NB4 (cell line): ENCODE results near the gene POLR3F.

Source experiments
- DNase-seq: peaks from one replicate; pipeline ENCODE4 v3.0.0; 2010; ENCODE audit warnings: low read depth
- H3K4me3 ChIP-seq: one replicate; pipeline ENCODE4 v1.5.1; 2011; ENCODE audit warnings: mild to moderate bottlenecking, low read depth, low read length, moderate library complexity
- MAX ChIP-seq: IDR thresholded peaks from 2 replicates; pipeline ENCODE4 v1.6.1; 2011; ENCODE audit warnings: low read depth, low read length
- MYC ChIP-seq: IDR thresholded peaks from 2 replicates; pipeline ENCODE4 v1.6.1; 2011; ENCODE audit warnings: low read depth, low read length
- POLR2A ChIP-seq: IDR thresholded peaks from 2 replicates; pipeline ENCODE4 v1.6.1; 2011; ENCODE audit warnings: mild to moderate bottlenecking; ENCODE audit not compliant: insufficient read length; ENCODE audit errors: extremely low read depth
- TF ChIP-seq, protein P1 (sequence below): IDR thresholded peaks from one replicate; pipeline ENCODE4 v1.5.1; 2012; ENCODE audit warnings: low read depth, low read length

Gene POLR3F

DNA sequence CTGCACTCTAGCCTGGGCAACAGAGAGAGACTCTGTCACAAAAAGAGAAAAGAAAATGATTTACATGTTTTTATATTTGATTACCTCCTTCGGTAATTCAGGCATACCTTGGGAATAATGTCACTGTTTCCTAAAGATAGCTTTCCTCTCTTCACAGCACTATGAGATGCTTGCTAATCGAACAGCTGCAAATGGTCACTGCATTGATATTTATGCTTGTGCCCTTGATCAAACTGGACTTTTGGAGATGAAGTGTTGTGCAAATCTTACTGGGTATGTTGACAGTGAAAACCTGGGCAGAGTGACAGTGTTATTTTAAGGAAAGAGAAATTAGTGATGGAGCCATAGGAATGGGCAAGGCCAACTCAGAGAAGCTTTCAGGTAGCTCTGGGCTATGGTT is 60.1 kb downstream of the POLR3F start:
- no peak for DNase-seq
- TF ChIP-seq, protein P1, sequence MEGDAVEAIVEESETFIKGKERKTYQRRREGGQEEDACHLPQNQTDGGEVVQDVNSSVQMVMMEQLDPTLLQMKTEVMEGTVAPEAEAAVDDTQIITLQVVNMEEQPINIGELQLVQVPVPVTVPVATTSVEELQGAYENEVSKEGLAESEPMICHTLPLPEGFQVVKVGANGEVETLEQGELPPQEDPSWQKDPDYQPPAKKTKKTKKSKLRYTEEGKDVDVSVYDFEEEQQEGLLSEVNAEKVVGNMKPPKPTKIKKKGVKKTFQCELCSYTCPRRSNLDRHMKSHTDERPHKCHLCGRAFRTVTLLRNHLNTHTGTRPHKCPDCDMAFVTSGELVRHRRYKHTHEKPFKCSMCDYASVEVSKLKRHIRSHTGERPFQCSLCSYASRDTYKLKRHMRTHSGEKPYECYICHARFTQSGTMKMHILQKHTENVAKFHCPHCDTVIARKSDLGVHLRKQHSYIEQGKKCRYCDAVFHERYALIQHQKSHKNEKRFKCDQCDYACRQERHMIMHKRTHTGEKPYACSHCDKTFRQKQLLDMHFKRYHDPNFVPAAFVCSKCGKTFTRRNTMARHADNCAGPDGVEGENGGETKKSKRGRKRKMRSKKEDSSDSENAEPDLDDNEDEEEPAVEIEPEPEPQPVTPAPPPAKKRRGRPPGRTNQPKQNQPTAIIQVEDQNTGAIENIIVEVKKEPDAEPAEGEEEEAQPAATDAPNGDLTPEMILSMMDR: no peak
- TF ChIP-seq MYC: no peak
- TF ChIP-seq MAX: no peak
- no peak for TF ChIP-seq POLR2A
- no peak overlapping the region for H3K4me3 ChIP-seq

DNA sequence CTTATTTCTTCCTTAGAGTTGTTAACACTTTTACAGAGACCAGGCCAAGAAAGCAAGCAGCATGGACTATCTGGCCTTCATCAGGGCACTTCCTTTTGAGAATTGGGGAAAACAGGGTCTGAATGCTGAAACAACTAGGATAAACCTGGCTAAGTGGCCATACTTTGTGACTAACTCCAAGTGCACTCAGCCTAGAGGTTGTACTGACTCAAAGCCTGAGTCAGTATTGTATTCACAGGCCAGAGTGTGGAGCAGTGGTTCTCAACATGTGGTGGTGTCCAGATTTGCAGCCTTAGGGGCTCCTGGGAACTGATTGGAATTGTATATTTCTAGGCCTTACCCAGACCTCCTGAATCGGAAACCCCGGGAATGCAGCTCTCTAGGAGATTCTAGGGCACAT is 60.6 kb downstream of the POLR3F start:
- no peak for TF ChIP-seq MAX
- TF ChIP-seq, protein P1: no peak
- TF ChIP-seq POLR2A: no peak
- no peak for TF ChIP-seq MYC
- DNase-seq: no peak
- H3K4me3 ChIP-seq: no peak overlapping the region

GRCh38 chr20:18529041-18529440 is 61.9 kb downstream of the POLR3F start:
- TF ChIP-seq MYC (no peak), MAX (no peak), POLR2A (no peak)
- TF ChIP-seq, protein P1: no peak
- no peak for DNase-seq
- no peak overlapping the region for H3K4me3 ChIP-seq

DNA sequence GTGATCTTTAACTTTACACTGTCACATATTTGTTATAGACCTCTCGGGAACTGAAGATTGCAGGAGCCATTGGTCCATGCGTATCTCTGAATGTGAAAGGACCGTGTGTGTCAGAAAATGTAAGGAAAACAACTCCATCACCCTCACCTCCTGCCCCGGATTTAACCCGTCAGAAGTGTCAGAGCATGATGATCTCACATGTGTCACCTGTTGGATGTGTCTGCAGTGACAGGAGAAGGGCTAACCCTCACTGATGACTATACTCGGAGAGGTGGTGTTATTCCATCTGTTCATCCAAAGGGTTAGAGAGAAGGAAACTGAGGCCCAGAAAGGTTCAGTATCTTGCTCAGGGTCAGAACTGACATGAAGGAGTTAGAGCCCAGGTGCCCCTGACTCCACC is 65.4 kb downstream of the POLR3F start:
- TF ChIP-seq POLR2A (no peak), MYC (no peak), MAX (no peak)
- TF ChIP-seq, protein P1: no peak
- H3K4me3 ChIP-seq: no peak overlapping the region
- DNase-seq: no peak

DNA sequence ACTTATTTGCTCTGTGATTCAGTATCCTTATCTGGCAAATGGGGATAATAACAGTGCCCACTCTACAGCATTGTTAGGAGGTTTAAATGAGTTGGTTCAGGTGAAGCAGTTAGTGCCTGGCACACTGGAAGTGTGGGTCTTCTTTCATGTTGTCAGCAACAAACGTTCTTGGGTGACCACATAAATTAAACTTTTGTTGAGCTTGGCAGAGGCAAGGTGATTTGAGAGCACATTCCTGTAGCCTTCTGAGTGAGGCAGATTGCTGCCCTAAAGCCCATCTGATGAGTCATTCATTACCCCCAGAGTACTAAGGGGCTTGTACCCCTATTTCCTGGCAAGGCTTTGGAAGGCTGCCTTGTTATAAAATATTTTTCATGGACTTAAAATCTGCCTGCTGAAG is 66.3 kb downstream of the POLR3F start:
- no peak for DNase-seq
- TF ChIP-seq, protein P1: no peak
- H3K4me3 ChIP-seq: no peak overlapping the region

DNA sequence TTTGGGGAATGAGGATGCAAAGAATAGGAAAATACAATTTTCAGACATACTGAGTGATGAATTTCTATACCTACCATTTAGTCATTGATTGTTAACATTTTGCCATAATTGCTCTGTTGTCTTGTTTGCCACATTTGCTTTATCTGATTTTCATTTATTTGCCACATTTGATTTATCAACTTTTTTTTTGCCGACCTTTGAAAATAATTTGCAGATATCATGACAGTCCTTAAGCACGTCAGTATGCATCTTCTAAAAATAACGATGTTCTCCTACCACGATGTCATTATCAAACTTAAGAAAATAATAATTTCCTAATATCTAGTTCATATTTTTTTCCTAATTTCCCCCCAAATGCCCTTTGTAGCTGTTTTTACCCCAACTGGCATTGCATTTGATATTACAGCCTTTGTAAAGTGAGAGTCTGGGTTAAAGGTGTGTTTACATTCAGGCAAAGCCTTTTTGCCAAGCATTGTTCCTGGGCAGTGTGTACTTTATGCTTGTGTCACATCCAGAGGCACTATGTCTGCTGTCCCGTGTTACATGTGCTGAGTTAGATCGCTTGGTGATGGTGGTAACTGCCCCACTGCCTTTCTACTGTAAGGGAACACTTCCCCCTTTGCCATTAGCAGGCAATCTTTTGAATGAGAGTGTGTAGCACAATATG is 66.9 kb downstream of the POLR3F start:
- H3K4me3 ChIP-seq: no peak overlapping the region
- no peak for TF ChIP-seq POLR2A
- TF ChIP-seq, protein P1: no peak
- no peak for TF ChIP-seq MYC
- TF ChIP-seq MAX: no peak
- DNase-seq: no peak
